Memory B cell (primary cell): Measurements from ENCODE around the gene LRTM2.

Experiments used
- ATAC-seq: fragments of 150-1000 bp; cut with Tn5 transposase; 2 replicates; pipeline ENCODE4 v1.10.0; 2021; ENCODE audit warnings: low read depth, mild to moderate bottlenecking, moderate library complexity
- DNase-seq, 2 donors: peaks; one replicate each; pipeline ENCODE4 v3.0.0; 2022; ENCODE audit warnings: low spot score in 2 of 2
- H3K27ac Mint-ChIP-seq: one replicate; pipeline ENCODE4 v1.8.0; 2022; ENCODE audit warnings: mild to moderate bottlenecking, moderate library complexity, mixed read lengths
- H3K27me3 Mint-ChIP-seq: one replicate; pipeline ENCODE4 v1.8.0; 2022; ENCODE audit warnings: mixed read lengths
- H3K36me3 Mint-ChIP-seq: one replicate; pipeline ENCODE4 v1.8.0; 2022; ENCODE audit warnings: mild to moderate bottlenecking, mixed read lengths
- H3K4me1 Mint-ChIP-seq: one replicate; pipeline ENCODE4 v1.8.0; 2022; ENCODE audit warnings: mixed read lengths
- H3K4me3 Mint-ChIP-seq: one replicate; pipeline ENCODE4 v1.8.0; 2022; ENCODE audit warnings: mild to moderate bottlenecking, moderate library complexity, mixed read lengths
- H3K9me3 Mint-ChIP-seq: one replicate; pipeline ENCODE4 v1.8.0; 2022; ENCODE audit warnings: mixed read lengths

The LRTM2 gene

DNA sequence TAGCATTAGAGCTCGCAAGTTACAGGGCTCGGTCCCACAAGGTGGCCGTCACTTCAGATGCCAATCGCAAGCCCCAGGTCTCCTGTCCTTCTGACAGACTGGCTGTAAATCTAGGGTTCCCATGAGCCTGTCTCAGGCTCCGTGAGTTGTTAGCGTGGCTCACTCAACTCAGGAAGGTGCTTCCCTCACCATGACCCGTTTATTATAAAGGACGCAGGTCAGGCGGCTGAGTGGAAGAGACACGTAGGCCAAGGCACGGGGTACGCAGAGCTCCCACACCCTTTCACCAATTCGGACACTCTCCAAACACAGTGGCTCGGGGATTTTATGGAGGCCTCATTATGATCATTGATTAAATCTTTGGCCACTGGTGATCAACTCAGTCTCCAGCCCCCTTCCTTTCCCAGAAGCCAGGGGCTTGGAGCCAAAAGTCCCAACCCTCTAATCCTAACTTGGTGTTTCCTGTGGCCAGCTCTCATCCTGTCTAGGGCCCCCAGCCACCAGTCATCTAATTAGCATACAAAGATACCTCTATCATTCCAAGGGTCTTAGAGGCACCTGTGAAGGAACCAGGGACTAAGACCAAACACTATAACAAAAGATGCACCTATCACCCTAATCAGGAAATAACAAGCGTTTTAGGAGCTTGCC, 25.8 kb upstream of the LRTM2 start:
- peaks cover 18% of the 10 kb centered on the region for H3K4me1 Mint-ChIP-seq
- DNase-seq, result no peak
- H3K4me3 Mint-ChIP-seq, result no peak overlapping the region
- no peaks in the 10 kb centered on the region for H3K9me3 Mint-ChIP-seq
- no peaks in the 10 kb centered on the region for H3K36me3 Mint-ChIP-seq
- ATAC-seq, result no peak
- no peaks in the 10 kb centered on the region for H3K27me3 Mint-ChIP-seq
- no peak overlapping the region for H3K27ac Mint-ChIP-seq

DNA sequence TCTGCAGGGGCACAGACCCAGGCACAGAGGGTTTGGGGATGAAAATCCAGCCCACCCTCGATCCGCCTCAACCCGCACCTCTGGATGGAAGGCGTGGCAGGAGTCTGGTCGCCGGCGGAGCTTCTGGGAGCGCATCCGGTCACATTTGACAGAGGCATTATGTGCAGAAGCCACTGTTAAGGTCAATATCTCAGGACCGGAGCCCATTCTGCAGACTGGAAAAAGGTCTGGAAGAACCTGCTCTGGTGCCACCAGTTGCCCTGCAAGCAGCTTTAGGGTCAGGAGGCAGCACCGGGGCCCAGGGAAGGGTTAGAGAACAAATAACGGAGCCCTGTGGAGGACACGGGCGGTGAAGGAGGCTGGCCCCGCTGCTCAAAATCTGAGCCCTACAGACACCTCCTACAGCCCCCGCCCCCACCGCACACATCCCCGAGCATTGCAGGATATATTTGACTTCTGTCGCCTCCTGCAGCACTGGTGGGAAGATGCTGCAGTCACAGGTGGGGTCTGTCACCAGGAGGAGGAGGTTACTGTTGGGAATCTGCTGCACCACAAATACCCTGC, 25.1 kb upstream of the LRTM2 start:
- no peak for ATAC-seq
- no peak overlapping the region for H3K27ac Mint-ChIP-seq
- no peaks in the 10 kb centered on the region for H3K36me3 Mint-ChIP-seq
- H3K4me3 Mint-ChIP-seq, result peak overlapping the region; percentile 83
- H3K4me1 Mint-ChIP-seq, result peaks cover 21% of the 10 kb centered on the region
- no peaks in the 10 kb centered on the region for H3K9me3 Mint-ChIP-seq
- DNase-seq, result no peak
- no peaks in the 10 kb centered on the region for H3K27me3 Mint-ChIP-seq

GRCh38 chr12:1795785-1796514, 24.4 kb upstream of the LRTM2 start:
- DNase-seq (peak; percentile 96 to 98), ATAC-seq (peak; percentile 94)
- Mint-ChIP-seq H3K27me3 (no peaks in the 10 kb centered on the region), H3K4me1 (peaks cover 25% of the 10 kb centered on the region), H3K9me3 (no peaks in the 10 kb centered on the region), H3K36me3 (no peaks in the 10 kb centered on the region), H3K27ac (peak overlapping the region; percentile 90), H3K4me3 (peak overlapping the region; percentile 83)

GRCh38 chr12:1796515-1797010, 23.8 kb upstream of the LRTM2 start:
- Mint-ChIP-seq H3K4me3 (peak overlapping the region; percentile 85), H3K36me3 (no peaks in the 10 kb centered on the region), H3K27me3 (no peaks in the 10 kb centered on the region), H3K9me3 (no peaks in the 10 kb centered on the region), H3K4me1 (peaks cover 20% of the 10 kb centered on the region), H3K27ac (peak overlapping the region; percentile 90)
- peak; percentile 31 for ATAC-seq
- peak in 1 of 2 donors; percentile 54 for DNase-seq

- no peaks in the 10 kb centered on the region for H3K9me3 Mint-ChIP-seq
- no peaks in the 10 kb centered on the region for H3K36me3 Mint-ChIP-seq
- H3K4me3 Mint-ChIP-seq, result peak overlapping the region; percentile 85
- H3K4me1 Mint-ChIP-seq, result peaks cover 23% of the 10 kb centered on the region
- ATAC-seq (no peak), DNase-seq (peak in 1 of 2 donors; percentile 42)
- peak overlapping the region; percentile 90 for H3K27ac Mint-ChIP-seq
- H3K27me3 Mint-ChIP-seq, result no peaks in the 10 kb centered on the region
Observed at GRCh38 chr12:1797011-1797901, 23.1 kb upstream of the LRTM2 start.

GRCh38 chr12:1797991-1798640, 22.2 kb upstream of the LRTM2 start:
- no peak for ATAC-seq
- peaks cover 23% of the 10 kb centered on the region for H3K4me1 Mint-ChIP-seq
- H3K4me3 Mint-ChIP-seq, result peak overlapping the region; percentile 43
- no peak overlapping the region for H3K27ac Mint-ChIP-seq
- no peaks in the 10 kb centered on the region for H3K36me3 Mint-ChIP-seq
- H3K9me3 Mint-ChIP-seq, result no peaks in the 10 kb centered on the region
- no peak for DNase-seq
- no peaks in the 10 kb centered on the region for H3K27me3 Mint-ChIP-seq

DNA sequence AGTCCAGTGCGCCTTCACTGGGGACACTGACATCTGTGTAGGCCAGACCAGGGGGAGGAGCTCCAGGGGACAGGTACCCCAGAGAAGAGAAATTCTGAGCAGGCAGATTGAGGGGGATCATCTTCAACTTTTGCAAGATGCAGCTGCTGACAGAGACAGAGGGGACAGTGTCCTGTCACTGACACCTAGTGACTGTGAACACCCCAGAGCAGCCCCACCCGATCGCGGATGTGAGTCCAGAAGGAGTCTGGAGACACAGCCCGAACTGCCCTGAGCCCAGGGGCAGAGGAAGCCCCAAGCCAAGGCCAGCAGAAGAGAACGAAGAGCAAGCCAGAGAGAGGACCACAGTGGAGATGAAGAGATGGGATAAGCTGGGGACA, 21.7 kb upstream of the LRTM2 start:
- no peaks in the 10 kb centered on the region for H3K27me3 Mint-ChIP-seq
- no peak overlapping the region for H3K27ac Mint-ChIP-seq
- no peaks in the 10 kb centered on the region for H3K9me3 Mint-ChIP-seq
- peaks cover 23% of the 10 kb centered on the region for H3K4me1 Mint-ChIP-seq
- H3K4me3 Mint-ChIP-seq, result no peak overlapping the region
- no peaks in the 10 kb centered on the region for H3K36me3 Mint-ChIP-seq
- ATAC-seq, result no peak
- DNase-seq, result no peak

DNA sequence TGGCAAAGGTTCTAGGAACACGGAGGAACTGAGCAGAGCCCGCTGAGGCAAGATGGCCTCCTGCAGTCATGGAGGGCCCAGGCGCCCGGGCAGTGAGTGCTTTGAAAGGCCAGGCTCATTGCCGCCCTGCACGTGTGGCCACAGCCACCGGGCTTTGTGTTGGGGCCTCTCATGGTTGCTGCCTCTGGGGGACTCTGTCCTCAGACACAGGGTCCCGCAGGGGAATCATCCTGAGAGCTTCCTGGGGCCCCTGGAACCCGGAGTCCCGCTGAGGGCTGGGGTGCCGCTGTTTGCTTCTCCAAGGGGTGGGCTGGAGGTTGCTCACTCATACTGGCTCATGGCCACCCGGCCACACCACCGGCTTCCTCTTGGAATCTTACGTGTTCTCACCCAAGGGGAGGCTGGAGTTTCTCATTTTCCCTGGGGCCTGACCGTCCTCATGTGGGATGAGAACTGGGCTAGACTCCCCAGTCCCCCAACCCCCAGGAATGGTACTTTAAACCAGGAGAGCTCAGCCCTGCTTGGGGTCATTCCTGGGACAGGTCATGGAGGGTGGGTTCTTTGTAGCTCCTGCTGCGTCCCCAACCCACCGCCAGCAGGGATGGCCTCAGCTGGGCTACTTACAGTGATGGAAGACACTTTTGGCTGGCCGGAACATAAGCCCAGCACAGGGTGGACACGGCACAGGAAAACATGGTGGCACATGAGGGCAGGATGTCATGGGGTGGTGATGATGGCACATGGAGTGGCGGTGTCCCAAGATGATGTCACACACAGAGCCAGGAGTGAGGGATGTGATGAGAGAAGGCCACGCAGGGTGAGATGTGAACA, 21.1 kb upstream of the LRTM2 start:
- DNase-seq (no peak), ATAC-seq (no peak)
- Mint-ChIP-seq H3K27me3 (no peaks in the 10 kb centered on the region), H3K4me3 (no peak overlapping the region), H3K4me1 (peaks cover 23% of the 10 kb centered on the region), H3K36me3 (no peaks in the 10 kb centered on the region), H3K27ac (no peak overlapping the region), H3K9me3 (no peaks in the 10 kb centered on the region)

- Mint-ChIP-seq H3K4me1 (peaks cover 23% of the 10 kb centered on the region), H3K36me3 (no peaks in the 10 kb centered on the region), H3K4me3 (no peak overlapping the region), H3K27me3 (no peaks in the 10 kb centered on the region), H3K27ac (no peak overlapping the region), H3K9me3 (peaks cover 1% of the 10 kb centered on the region)
- ATAC-seq, result no peak
- DNase-seq, result no peak
Observed at GRCh38 chr12:1799882-1800400, 20.4 kb upstream of the LRTM2 start.

GRCh38 chr12:1800401-1801302, 19.7 kb upstream of the LRTM2 start:
- H3K4me1 Mint-ChIP-seq, result peaks cover 21% of the 10 kb centered on the region
- peaks cover 1% of the 10 kb centered on the region for H3K9me3 Mint-ChIP-seq
- H3K4me3 Mint-ChIP-seq, result peak overlapping the region; percentile 37
- no peak overlapping the region for H3K27ac Mint-ChIP-seq
- DNase-seq (peak; percentile 47 to 58), ATAC-seq (peak; percentile 28)
- no peaks in the 10 kb centered on the region for H3K36me3 Mint-ChIP-seq
- no peaks in the 10 kb centered on the region for H3K27me3 Mint-ChIP-seq

GRCh38 chr12:1801303-1801975, 18.9 kb upstream of the LRTM2 start:
- DNase-seq (no peak), ATAC-seq (no peak)
- H3K27ac Mint-ChIP-seq, result no peak overlapping the region
- H3K36me3 Mint-ChIP-seq, result no peaks in the 10 kb centered on the region
- H3K4me1 Mint-ChIP-seq, result peaks cover 19% of the 10 kb centered on the region
- H3K27me3 Mint-ChIP-seq, result no peaks in the 10 kb centered on the region
- H3K9me3 Mint-ChIP-seq, result peaks cover 1% of the 10 kb centered on the region
- no peak overlapping the region for H3K4me3 Mint-ChIP-seq
